Stimulated activated CD8-positive, alpha-beta memory T cell treated with anti-CD3 and anti-CD28 coated beads, Interleukin-15, amount 100 ng/mL, for 48 hours (primary cell): ENCODE measurements around the gene RAPGEF4.

Source experiments
- DNase-seq, 2 donors: peaks; one replicate each; pipeline ENCODE4 v3.0.0-alpha.2; 2020; ENCODE audit warnings: low read depth in 2 of 2

RAPGEF4 gene

DNA sequence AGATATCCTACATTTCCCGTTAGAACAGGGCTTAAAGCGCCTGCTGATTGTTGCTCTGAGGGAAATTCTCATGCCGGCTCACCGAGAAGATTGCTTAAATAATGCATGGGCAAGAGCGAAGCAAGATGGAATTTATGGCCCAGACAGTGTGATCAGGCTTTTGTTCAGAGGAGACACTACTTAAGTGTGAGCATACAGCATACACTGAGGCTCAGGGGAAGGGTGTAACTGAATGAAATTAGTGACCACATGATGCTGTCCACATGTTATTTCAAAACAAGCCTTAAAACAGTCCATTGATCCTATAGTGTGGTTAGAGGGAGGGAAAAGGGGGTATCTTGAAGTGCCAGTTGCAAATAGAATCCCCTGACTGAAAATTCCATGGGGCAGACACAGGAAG lies 125.5 kb downstream of the RAPGEF4 start:
- no peak for DNase-seq

DNA sequence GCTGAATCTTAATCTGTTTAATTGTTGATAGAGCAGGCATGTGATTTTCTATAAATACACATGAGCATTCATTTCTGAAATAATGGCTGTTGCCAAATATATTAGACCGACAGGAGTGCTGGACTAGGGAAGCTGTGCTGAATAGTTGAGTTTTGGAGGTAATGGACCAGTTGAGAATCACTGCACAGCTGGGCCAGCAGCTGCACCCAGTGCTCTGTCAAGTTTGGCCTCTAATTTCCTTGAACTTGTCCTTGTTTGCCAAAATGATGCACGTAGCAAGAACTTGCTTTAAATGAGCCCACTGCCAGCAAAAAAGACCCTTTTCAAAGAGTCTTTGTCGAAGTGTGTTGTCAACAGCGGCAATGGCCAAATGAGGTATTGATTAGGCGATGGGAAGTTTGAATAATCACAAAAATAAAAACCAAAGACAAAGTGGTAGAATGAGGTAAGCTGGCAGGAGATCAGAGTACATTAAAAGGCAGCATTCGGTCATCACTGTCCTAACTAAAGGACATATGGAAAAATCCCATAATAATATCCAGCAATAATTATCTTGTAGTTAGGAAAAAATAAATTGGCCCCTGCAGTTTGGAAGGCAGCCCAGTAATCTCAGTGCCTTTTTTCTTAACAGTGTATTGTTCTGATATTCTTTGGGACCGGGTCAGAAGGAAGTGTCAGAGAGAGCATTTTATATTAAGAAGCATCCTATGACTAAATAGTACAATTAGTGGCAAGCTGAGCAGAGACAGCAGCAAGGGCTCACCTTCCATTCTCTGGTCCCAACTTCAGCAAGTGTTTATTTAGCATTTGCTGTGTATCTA lies 126.2 kb downstream of the RAPGEF4 start:
- DNase-seq = no peak

DNA sequence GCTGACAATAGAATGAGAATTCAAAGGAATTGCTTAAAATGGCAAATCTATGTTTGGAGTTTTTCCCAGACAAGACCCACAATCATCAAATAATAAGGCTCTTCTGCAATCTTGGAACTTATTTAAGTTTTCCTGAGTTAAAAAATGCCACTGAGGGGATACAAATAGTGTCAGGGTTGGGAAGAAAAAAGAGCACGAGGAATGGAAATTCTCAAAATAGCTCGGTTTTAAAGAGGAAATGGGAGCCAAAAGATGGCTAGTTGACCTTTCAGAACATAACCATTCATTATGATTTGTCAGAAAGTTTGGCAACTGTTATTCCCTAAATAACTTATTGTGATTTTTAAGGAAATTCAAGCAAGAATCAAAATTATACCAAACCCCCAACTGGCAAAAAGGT lies 127.7 kb downstream of the RAPGEF4 start:
- no peak for DNase-seq

DNA sequence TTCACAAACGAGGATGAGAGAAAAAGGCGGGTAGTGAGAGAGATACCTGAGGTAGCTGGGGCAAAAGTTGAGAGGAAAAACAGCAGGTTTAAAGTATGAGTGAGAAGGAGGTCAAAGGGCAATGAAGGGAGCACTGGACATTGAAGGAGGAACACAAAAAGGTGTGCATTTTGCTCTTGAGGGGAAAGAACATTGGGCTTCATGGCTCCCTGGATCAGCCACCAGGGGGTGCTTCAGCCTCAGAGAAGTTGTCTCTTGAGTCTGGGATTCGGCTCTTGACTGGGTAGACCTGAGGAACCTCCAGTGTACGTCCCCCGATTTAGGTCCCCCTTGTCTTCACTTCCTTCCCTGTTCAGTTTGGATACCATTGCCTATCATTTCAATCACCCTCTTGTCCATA lies 128.5 kb downstream of the RAPGEF4 start:
- no peak for DNase-seq

DNA sequence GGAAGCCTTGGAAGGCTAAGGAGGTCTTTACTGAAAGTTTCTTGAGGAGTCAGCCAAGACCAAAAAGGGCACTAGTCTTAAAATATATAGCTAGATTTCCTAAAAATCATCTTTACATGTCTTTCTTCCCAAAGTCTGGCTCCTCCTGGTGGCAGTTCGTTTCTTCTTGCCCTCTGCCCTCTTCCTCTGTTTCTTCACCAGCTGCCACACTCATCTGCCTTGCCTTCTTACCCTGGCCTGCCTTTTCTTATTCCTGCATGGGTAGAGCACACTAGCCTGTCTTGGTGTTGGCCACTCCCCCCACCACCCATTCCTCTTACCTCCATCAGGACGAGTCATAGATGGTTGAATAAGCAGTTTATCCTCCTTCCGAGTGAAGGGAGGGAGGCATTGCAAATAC lies 129.8 kb downstream of the RAPGEF4 start:
- DNase-seq = no peak

DNA sequence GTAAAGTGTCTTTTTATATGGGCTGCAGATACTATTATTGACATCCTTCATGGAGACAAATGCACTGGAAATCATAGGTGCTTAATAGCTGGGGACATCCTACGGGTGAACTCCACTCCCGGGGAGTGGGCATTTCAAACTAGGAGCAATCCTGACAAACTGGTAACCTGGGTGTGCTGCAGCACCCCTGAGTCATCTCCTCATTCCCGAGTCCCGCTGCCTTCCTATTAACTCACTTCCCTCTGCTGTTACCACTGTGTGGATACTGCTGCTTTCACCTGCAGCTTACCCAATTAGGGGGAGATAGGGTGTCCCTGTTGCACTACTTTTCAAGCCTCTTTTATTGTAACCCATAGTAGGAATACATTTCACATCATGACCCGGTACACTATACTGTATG lies 134.2 kb downstream of the RAPGEF4 start:
- no peak for DNase-seq

DNA sequence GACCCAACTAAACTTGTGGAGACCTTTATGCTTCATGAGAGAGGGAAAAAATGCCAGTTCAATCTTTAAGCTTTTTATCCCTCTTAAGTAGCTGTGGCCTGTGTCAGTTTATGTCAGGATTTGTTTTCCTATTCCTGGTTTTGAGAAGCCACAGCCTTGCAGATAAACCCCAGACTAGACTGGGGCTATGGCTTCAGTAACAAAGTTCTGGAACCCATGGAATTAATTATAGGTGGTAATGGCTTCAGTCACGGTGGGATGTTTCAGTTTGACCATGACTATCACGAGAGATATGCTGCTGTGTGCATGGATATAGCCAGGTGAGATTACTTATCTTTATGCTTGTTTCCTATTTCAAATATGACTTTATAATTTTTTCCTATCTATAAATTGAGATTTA lies 134.8 kb downstream of the RAPGEF4 start:
- DNase-seq = no peak

DNA sequence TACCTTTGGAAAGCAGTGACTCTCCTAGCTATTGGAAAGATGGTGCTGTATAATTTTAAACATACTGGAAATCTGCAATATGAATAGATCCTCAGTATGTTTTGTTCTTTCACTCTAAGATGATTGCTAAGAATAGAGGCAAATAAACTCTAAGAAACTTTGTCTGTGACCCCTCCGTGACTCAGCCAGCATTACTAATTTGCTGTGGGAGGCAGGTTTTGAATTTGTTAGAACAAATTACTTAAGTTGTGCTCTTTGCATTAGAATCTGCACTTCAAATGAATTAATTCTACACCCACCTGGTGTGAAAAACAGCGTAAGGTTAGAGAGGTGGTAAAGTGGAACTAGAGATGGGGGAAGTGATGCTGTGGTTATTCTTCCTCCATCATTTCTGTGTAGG lies 142.2 kb downstream of the RAPGEF4 start:
- DNase-seq = no peak

DNA sequence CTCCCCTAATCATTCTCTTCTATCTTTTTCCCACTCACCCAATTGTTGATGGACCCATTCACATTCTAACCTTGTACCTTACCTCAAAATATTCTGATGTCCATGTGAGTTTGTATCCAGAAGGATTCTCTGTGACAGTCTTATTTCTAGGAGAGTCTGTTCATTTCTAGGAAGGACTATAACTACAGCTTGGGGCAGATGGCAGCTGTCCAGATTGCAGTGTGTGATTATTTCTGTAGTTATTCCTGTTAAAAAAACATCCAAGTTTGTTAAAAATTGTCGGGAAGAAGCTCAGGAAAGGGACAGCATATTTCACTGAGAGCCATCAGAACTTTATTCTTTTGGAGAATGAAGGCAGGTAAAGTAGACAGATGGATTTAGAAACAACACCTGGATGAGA lies 142.6 kb downstream of the RAPGEF4 start:
- no peak for DNase-seq

DNA sequence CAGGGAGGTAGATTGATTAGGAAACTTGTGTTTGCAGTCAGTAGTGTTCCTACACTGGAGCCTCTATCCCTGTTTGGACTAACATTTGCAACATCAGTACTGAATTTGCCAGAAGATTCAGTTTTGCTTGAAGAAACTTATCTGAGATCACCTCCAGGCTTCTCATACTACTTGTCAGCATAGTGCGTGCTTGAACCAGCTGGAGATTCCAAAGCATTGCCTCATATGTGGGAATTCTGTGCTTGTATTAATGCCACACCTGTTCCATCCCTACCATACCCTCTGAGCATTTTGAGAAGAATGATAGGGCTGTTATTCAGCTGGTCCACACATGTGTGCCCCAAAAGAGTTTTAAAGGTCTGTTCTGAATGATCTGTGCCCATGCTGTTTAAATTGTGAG lies 148.7 kb downstream of the RAPGEF4 start:
- no peak for DNase-seq

DNA sequence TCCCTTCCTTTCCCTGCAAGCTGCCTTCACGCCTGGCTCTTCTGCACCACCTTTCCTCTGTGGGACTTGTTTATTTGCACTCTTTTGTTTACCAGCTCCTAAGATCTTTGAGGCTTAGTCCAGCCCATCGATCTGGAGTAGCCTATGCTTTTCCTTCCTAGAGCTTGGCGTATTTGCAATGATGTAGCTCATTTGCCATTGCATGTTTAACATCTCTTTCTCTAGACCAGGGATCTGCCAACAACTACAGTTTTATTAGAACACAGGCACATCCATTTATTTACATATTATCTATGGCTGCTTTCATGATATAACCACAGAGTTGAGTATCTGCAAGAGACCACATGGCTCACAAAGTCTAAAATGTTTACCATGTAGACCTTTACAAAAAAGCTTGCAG lies 150.4 kb downstream of the RAPGEF4 start:
- DNase-seq = no peak

DNA sequence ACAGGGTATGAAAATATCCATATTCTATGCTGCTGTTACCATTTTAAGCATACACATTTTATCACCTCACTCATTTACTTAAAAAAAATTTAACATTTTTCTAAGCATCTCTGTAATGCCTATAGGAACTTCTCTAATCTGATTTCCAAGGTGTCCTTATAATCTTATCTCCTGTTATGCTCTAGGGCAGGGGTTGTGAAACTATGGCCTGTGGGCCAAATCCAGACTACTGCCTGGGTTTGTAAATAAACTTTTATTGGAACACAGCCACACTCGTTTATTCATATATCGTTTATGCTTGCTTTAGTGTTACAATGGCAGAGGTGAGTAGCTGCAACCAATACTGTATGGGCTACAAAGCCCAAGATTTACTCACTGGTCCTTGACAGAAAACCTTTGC lies 151.6 kb downstream of the RAPGEF4 start:
- DNase-seq = no peak

DNA sequence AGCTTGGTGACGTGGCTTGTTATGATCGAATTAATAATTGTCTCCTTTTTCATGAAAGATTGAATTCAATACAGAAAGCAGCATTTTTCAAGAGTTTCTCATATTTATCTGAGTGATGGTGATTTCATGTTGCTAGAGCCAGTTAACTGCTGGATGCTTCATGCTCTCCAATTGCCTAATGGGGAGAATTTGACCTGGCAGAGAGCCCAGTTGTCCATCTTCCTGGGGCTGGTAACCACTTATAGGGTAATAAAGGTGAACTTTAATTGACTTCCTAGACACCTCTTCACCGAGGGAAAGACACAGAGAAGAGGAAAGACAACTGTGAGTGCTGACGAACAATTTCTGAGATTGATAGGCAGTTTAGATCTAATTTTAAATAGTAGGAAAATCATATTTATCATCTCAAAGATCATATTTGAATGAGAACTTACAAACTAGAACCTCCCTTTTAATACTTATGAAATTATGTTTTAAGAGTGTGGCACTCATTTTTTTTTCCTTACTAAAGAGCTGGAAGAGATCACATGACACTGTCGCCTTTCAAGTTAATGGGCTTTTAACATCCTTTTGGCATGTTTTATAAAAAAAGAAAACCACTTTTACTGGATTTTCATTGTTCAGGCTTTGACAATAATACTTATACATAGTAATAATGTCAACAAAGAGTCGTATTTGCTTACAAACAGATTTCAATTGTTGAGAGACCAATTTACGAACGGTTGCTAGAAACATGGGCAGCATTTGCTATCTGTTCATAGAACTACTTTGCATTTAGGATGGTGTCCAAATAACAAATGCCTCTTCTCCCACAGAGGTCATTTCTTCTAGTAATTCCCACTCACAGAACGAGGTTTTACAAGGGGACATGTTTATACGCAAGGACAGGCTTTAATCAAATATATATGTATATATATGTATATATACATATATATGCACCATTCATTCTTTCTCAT lies 153.3 kb downstream of the RAPGEF4 start:
- no peak for DNase-seq

DNA sequence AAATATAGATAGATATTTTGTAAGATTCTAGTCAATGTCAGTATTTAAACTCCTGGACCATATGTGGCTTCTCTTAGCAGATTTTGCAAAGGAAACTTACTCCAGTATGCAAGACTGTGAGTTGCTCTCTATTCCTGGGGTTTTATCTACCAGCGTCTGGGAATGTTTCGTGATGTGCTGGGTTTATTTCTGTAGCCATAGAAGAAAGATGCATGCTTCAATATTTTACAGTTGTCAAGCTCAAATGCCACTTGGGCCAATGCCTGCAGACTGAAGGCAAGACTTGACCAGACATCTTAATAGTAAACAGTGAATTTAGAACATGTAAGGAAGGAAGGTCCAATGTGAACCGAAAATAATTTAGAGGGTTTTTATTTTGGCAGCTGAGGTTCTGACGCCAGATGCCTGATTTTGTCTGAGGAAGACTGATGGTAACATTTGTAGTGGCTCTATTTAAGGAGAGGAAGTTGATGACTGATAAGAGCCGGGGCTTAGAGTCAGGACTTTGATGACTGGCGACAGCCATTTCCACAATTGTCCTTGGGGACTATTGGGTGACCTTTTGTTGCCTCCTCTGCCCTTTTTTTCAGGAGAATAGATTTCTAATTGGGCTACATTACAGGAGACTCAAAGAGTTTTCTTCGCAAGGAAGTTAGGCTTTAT lies 154.3 kb downstream of the RAPGEF4 start:
- DNase-seq = no peak

DNA sequence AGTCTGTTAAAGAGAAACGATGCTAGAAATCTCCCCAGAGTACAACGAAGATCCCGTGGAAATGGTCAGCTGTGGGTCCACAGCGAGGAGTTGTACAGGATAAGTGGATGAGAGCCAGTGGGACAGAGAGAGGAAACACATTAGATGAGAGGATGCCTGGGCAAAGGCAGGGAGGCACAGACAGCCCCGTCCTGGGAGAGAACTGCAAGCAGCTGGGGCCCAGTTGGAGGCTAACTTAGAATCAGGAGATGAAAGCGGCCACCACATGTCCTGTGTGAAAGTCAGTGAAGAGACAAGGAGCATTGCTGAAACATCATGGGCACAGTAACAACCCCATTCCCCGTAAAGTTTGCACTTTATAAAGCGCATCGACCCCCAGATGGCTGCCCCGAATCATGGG lies 157.5 kb downstream of the RAPGEF4 start:
- DNase-seq = no peak

DNA sequence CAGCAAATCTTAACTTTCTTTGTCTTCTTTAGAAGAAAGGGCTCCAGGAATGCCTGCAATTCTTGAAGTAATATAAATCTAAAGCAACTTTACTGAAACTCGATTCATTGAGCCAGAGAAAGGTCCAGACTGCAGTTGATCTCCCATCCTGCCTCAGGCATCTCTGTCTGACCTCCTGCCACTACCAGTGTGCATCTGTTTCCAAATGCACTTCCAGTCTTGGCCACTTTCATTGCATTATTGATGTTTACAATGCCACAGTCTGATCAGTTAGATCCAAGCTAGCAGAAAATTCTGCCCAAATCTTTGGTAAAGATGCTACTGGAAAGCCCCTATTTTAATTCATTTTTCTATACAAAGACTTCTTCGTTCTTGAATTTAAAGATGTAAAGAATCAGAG lies 158.0 kb downstream of the RAPGEF4 start:
- no peak for DNase-seq

DNA sequence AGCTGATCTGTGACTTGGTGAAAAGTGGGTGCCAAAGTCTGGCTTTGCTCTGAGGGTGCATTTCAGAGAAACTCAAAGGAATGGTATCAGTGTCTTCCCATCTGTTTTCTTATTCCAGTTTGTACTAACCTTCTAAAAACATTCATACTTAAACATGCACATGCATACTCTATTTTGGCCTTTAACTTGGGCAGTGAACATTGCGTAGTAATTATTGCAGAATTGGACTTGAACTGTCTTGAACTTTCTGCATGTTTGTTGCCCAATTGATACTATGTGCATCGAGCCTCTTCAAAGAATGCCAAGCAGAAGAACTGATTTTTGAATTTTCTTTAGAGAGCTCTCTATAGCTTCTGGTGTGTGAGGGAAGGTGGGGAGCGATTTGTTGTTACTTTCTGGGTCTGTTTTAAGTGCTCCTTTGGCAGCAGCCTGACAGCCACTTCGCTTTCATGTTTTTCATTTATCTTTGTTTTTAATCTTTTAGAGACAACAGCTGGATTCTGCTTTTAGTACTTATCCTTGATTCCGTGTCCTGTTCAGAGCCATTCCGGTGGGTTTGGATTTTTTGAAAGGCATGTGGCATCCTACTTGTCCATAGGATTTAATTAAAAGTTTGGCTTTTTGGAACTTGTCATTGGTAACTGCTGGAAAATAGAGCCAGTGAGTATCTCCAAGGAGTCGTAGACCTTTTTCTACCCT lies 159.2 kb downstream of the RAPGEF4 start:
- no peak for DNase-seq

DNA sequence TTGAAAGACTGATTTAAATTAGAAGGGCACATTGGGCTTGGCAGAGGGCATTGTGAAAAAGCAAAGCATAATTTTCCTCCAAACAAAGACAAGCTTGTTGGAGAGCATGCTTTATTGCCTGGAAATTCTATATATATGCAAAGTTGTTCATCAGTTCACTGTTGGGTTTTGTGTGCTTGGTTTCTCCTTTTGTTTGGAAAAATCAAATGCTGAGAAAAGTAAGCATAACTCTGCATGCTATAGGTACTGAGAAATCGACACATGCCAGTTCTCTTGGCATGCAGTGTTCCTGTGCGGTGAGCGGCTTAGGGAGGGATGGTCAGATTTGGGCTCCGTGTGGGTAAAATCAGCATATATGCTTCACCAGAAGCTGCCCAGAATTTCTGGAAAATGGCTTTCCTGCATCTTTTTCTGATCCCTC lies 161.0 kb downstream of the RAPGEF4 start:
- no peak for DNase-seq

DNA sequence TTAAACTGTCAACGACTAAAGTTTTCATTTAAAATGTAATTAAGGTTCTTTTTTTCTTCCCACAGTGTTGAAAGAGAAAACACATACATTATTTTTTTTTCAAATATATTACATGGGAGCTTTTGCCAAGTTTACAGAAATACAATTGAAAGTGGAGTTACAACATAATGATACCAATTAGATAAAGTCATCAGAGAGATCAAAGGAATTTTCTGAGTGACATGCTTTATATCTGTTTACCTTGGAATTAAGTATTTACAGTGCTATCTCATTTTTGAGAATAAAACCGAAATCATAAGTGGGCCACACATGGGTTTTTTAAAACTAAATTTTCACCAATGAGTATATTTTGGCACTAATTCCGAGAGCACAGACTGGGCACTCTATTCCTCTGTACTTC lies 165.2 kb downstream of the RAPGEF4 start:
- no peak for DNase-seq

DNA sequence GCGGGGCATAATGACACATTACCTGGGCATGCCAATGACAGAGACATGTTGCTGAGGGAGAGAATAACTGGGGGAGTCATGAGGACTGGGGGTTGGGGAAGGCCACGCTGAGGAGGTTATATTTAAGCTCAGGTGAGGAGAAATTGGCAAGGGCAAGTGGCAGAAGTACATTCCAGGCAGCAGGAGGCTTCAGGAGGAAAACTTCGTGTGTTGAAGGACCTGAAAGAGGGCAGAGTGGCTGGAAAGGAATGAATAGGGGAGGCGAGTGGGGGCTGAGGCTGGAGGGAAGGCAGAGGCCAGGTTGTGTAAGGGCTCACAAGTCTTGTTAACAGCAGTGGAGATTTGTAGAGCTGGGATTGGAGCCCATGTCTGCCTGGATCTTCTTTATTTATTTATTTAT lies 166.3 kb downstream of the RAPGEF4 start:
- no peak for DNase-seq

DNA sequence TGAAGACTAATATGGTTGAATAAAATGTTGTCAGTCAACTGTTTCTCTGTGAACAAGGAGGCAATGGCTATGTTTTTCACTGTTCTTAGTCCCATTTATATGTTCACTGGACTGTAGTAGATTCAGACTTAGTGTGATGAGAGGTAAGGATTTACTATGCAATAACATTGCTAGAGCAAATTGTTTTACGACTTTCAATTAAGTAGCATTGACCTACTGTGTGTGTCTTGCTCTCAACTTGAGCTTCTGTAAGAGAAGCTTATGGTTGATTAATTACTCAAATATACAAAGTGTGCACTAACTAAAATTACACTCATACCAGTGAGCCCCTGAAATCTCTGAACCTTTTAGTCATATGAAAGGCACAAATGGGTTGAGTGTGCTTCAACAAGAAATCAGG lies 168.6 kb downstream of the RAPGEF4 start:
- no peak for DNase-seq
